ENCODE results near the gene POLR3F. TPM values are rescaled to one million over a fixed set of nuclear protein-coding genes. Genes with fewer than 3 reads are reported as not detected.
"Not testable (repeated sequence)": the region's sequence is repeated elsewhere in the genome, so short reads cannot be mapped to it uniquely, and the experiment has no call there.

The POLR3F gene
- total and polyA plus RNA-seq, 5 donors from 2014 or later, result 5.0 to 9.2 (median 7.9) TPM

- peak within 1 kb of the TSS; percentile 99 for H3K27ac ChIP-seq (ENCODE audit: insufficient read depth, low read length, poor library complexity, severe bottlenecking)
- Mint-ChIP-seq H3K9me3 (no peaks in the 10 kb centered on the region), H3K4me1 (peaks cover 4 to 51% (median 36%) of the 10 kb centered on the region in 4 donors), H3K4me3 (peak within 1 kb of the TSS; percentile 95 to 100 (median 98)), H3K27me3 (peaks cover 6% of the 10 kb centered on the region), H3K36me3 (peaks cover 17% of the 10 kb centered on the region), H3K27ac (peak within 1 kb of the TSS; percentile 100)
- peak; percentile 98 to 99 (median 99) for DNase-seq
- H3K4me3 ChIP-seq (ENCODE audit: low read depth, low read length), result peak within 1 kb of the TSS; percentile 94
- H3K4me1 ChIP-seq (ENCODE audit: control insufficient read depth, insufficient read depth, low read length, poor library complexity, severe bottlenecking), result peaks cover 23% of the 10 kb centered on the region
- no peaks in the 10 kb centered on the region for H3K9me3 ChIP-seq (ENCODE audit: control insufficient read depth in 2 of 2, low read length in 2 of 2)
- no peaks in the 10 kb centered on the region for H3K27me3 ChIP-seq (ENCODE audit: control insufficient read depth, insufficient read depth, low read length)
- ATAC-seq (ENCODE audit: low read depth in 2 of 2), result peak; percentile 90 to 91
- H3K36me3 ChIP-seq (ENCODE audit: control insufficient read depth, insufficient read depth, low read length), result peaks cover 19% of the 10 kb centered on the region
These were observed 40.3 kb downstream of the POLR3F start, which contains the start of gene SEC23B for GRCh38 chr20:18507218-18508191. Gene SEC23B, plus strand, starts transcription at chr20:18507940. Its CDS starts 2,896 bp downstream, at chr20:18510836.

GRCh38 chr20:18511571-18511970, 44.4 kb downstream of the POLR3F start:
- no peaks in the 10 kb centered on the region for H3K9me3 Mint-ChIP-seq
- H3K27ac Mint-ChIP-seq, result no peak overlapping the region

GRCh38 chr20:18513208-18513607, 46.0 kb downstream of the POLR3F start:
- Histone ChIP-seq H3K27me3 (ENCODE audit: control insufficient read depth, insufficient read depth, low read length) (no peaks in the 10 kb centered on the region), H3K4me3 (ENCODE audit: low read depth, low read length) (no peak overlapping the region), H3K36me3 (ENCODE audit: control insufficient read depth, insufficient read depth, low read length) (peaks cover 52% of the 10 kb centered on the region), H3K4me1 (ENCODE audit: control insufficient read depth, insufficient read depth, low read length, poor library complexity, severe bottlenecking) (peaks cover 12% of the 10 kb centered on the region), H3K27ac (ENCODE audit: insufficient read depth, low read length, poor library complexity, severe bottlenecking) (no peak overlapping the region), H3K9me3 (ENCODE audit: control insufficient read depth in 2 of 2, low read length in 2 of 2) (no peaks in the 10 kb centered on the region)
- ATAC-seq (ENCODE audit: low read depth in 2 of 2), result no peak
- no peak overlapping the region for H3K4me3 Mint-ChIP-seq
- H3K27me3 Mint-ChIP-seq, result no peaks in the 10 kb centered on the region
- H3K27ac Mint-ChIP-seq, result no peak overlapping the region
- no peak for DNase-seq
- peaks cover 17 to 57% (median 43%) of the 10 kb centered on the region in 4 donors for H3K4me1 Mint-ChIP-seq
- no peaks in the 10 kb centered on the region for H3K9me3 Mint-ChIP-seq
- peaks cover 29% of the 10 kb centered on the region for H3K36me3 Mint-ChIP-seq

More at GRCh38 chr20:18511571-18511970, 44.4 kb downstream of the POLR3F start:
- H3K4me1 ChIP-seq (ENCODE audit: control insufficient read depth, insufficient read depth, low read length, poor library complexity, severe bottlenecking), result peaks cover 22% of the 10 kb centered on the region
- ATAC-seq (ENCODE audit: low read depth in 2 of 2) (no peak), DNase-seq (no peak)
- Mint-ChIP-seq H3K27me3 (peaks cover 6% of the 10 kb centered on the region), H3K4me3 (peak overlapping the region in 1 of 4 donors; percentile 8), H3K36me3 (peaks cover 29% of the 10 kb centered on the region), H3K4me1 (peaks cover 17 to 72% (median 54%) of the 10 kb centered on the region in 4 donors)
- no peak overlapping the region for H3K4me3 ChIP-seq (ENCODE audit: low read depth, low read length)
- no peak overlapping the region for H3K27ac ChIP-seq (ENCODE audit: insufficient read depth, low read length, poor library complexity, severe bottlenecking)
- H3K27me3 ChIP-seq (ENCODE audit: control insufficient read depth, insufficient read depth, low read length), result no peaks in the 10 kb centered on the region
- H3K36me3 ChIP-seq (ENCODE audit: control insufficient read depth, insufficient read depth, low read length), result peaks cover 49% of the 10 kb centered on the region
- H3K9me3 ChIP-seq (ENCODE audit: control insufficient read depth in 2 of 2, low read length in 2 of 2), result no peaks in the 10 kb centered on the region

GRCh38 chr20:18514127-18514526, 46.9 kb downstream of the POLR3F start:
- no peaks in the 10 kb centered on the region for H3K27me3 ChIP-seq (ENCODE audit: control insufficient read depth, insufficient read depth, low read length)
- no peak overlapping the region for H3K27ac ChIP-seq (ENCODE audit: insufficient read depth, low read length, poor library complexity, severe bottlenecking)
- Mint-ChIP-seq H3K27me3 (no peaks in the 10 kb centered on the region), H3K36me3 (peaks cover 29% of the 10 kb centered on the region), H3K9me3 (no peaks in the 10 kb centered on the region), H3K27ac (peak overlapping the region in 1 of 3 donors; percentile 16), H3K4me3 (no peak overlapping the region), H3K4me1 (peaks cover 15 to 49% (median 36%) of the 10 kb centered on the region in 4 donors)
- no peak overlapping the region for H3K4me3 ChIP-seq (ENCODE audit: low read depth, low read length)
- H3K36me3 ChIP-seq (ENCODE audit: control insufficient read depth, insufficient read depth, low read length), result peaks cover 52% of the 10 kb centered on the region
- no peak for ATAC-seq (ENCODE audit: low read depth in 2 of 2)
- no peaks in the 10 kb centered on the region for H3K9me3 ChIP-seq (ENCODE audit: control insufficient read depth in 2 of 2, low read length in 2 of 2)
- H3K4me1 ChIP-seq (ENCODE audit: control insufficient read depth, insufficient read depth, low read length, poor library complexity, severe bottlenecking), result peaks cover 3% of the 10 kb centered on the region
- no peak for DNase-seq

GRCh38 chr20:18515973-18516372, 48.8 kb downstream of the POLR3F start:
- no peak overlapping the region for H3K4me3 Mint-ChIP-seq
- DNase-seq (no peak), ATAC-seq (ENCODE audit: low read depth in 2 of 2) (no peak)
- Histone ChIP-seq H3K9me3 (ENCODE audit: control insufficient read depth in 2 of 2, low read length in 2 of 2) (no peaks in the 10 kb centered on the region), H3K27me3 (ENCODE audit: control insufficient read depth, insufficient read depth, low read length) (no peaks in the 10 kb centered on the region), H3K27ac (ENCODE audit: insufficient read depth, low read length, poor library complexity, severe bottlenecking) (no peak overlapping the region), H3K36me3 (ENCODE audit: control insufficient read depth, insufficient read depth, low read length) (peaks cover 45% of the 10 kb centered on the region), H3K4me1 (ENCODE audit: control insufficient read depth, insufficient read depth, low read length, poor library complexity, severe bottlenecking) (no peaks in the 10 kb centered on the region), H3K4me3 (ENCODE audit: low read depth, low read length) (no peak overlapping the region)
- H3K4me1 Mint-ChIP-seq, result peaks cover 13 to 33% (median 24%) of the 10 kb centered on the region in 4 donors
- H3K9me3 Mint-ChIP-seq, result no peaks in the 10 kb centered on the region
- no peak overlapping the region for H3K27ac Mint-ChIP-seq
- H3K36me3 Mint-ChIP-seq, result peaks cover 19% of the 10 kb centered on the region
- no peaks in the 10 kb centered on the region for H3K27me3 Mint-ChIP-seq

- H3K27me3 Mint-ChIP-seq; H3K4me3 ChIP-seq (ENCODE audit: low read depth, low read length); H3K27ac ChIP-seq (ENCODE audit: insufficient read depth, low read length, poor library complexity, severe bottlenecking); H3K9me3 Mint-ChIP-seq; H3K4me1 Mint-ChIP-seq; H3K4me3 Mint-ChIP-seq; ATAC-seq (ENCODE audit: low read depth in 2 of 2); H3K9me3 ChIP-seq (ENCODE audit: control insufficient read depth in 2 of 2, low read length in 2 of 2); DNase-seq; H3K27me3 ChIP-seq (ENCODE audit: control insufficient read depth, insufficient read depth, low read length); H3K4me1 ChIP-seq (ENCODE audit: control insufficient read depth, insufficient read depth, low read length, poor library complexity, severe bottlenecking): not testable (repeated sequence)
- Mint-ChIP-seq H3K27ac (peak overlapping the region in 1 of 3 donors; percentile 46), H3K36me3 (peaks cover 22% of the 10 kb centered on the region)
- peaks cover 34% of the 10 kb centered on the region for H3K36me3 ChIP-seq (ENCODE audit: control insufficient read depth, insufficient read depth, low read length)
These were observed 54.9 kb downstream of the POLR3F start for GRCh38 chr20:18522066-18522465.

- no peaks in the 10 kb centered on the region for H3K27me3 ChIP-seq (ENCODE audit: control insufficient read depth, insufficient read depth, low read length)
- H3K9me3 ChIP-seq (ENCODE audit: control insufficient read depth in 2 of 2, low read length in 2 of 2), result no peaks in the 10 kb centered on the region
- H3K4me1 Mint-ChIP-seq, result no peaks in the 10 kb centered on the region
- peaks cover 44% of the 10 kb centered on the region for H3K36me3 ChIP-seq (ENCODE audit: control insufficient read depth, insufficient read depth, low read length)
- no peaks in the 10 kb centered on the region for H3K4me1 ChIP-seq (ENCODE audit: control insufficient read depth, insufficient read depth, low read length, poor library complexity, severe bottlenecking)
- H3K27ac ChIP-seq (ENCODE audit: insufficient read depth, low read length, poor library complexity, severe bottlenecking), result no peak overlapping the region
- H3K36me3 Mint-ChIP-seq, result peaks cover 27% of the 10 kb centered on the region
- ATAC-seq (ENCODE audit: low read depth in 2 of 2), result no peak
- DNase-seq, result no peak
- no peak overlapping the region for H3K27ac Mint-ChIP-seq
- no peak overlapping the region for H3K4me3 ChIP-seq (ENCODE audit: low read depth, low read length)
- H3K9me3 Mint-ChIP-seq, result no peaks in the 10 kb centered on the region
- no peak overlapping the region for H3K4me3 Mint-ChIP-seq
- H3K27me3 Mint-ChIP-seq, result no peaks in the 10 kb centered on the region
These were observed 55.9 kb downstream of the POLR3F start for GRCh38 chr20:18523066-18523465.
